Gastroesophageal sphincter (tissue), 3 donors: Measurements from ENCODE around the gene NPHS2.

Experiments used
- POLR2A ChIP-seq, 2 donors: fragments of 450-650 bp; IDR thresholded peaks; one replicate each; pipeline ENCODE4 v1.6.1; 2017; ENCODE audit warnings: antibody characterized with exemption in 2 of 2, mild to moderate bottlenecking in 2 of 2, moderate library complexity in 1 of 2
- POLR2AphosphoS5 ChIP-seq: sonication (generic); formaldehyde crosslinking; IDR thresholded peaks from one replicate; pipeline ENCODE4 v1.6.1; 2017; ENCODE audit warnings: antibody characterized with exemption
- TF ChIP-seq, protein P1 (sequence below), 4 experiments: fragments of 200-600 bp in 2 of 4; fragments of 450-650 bp in 2 of 4; sonication (generic) in 1 of 4; IDR thresholded peaks; one replicate each; pipeline ENCODE4 v1.5.1; 2017 to 2019; ENCODE audit warnings: antibody characterized with exemption in 4 of 4, mild to moderate bottlenecking in 2 of 4, moderate library complexity in 2 of 4

DNA sequence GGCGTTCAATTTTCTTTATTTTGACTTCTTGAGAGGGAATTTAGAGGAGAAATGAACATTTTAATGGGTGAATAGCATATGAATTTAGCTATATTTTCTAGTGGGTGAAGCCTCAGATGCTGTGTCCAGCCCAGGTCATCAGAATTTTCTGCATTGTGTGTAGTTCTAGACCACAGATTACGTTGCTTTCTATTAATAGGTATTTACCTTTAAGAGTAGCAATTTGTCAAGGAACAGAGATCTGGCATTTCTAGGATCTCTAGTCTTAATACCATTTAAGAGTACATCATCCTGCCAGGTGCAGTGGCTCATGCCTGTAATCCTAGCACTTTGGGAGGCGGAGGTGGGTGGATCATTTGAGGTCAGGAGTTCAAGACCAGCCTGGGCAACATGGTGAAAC is 36.6 kb upstream of the NPHS2 start:
- TF ChIP-seq, protein P1, sequence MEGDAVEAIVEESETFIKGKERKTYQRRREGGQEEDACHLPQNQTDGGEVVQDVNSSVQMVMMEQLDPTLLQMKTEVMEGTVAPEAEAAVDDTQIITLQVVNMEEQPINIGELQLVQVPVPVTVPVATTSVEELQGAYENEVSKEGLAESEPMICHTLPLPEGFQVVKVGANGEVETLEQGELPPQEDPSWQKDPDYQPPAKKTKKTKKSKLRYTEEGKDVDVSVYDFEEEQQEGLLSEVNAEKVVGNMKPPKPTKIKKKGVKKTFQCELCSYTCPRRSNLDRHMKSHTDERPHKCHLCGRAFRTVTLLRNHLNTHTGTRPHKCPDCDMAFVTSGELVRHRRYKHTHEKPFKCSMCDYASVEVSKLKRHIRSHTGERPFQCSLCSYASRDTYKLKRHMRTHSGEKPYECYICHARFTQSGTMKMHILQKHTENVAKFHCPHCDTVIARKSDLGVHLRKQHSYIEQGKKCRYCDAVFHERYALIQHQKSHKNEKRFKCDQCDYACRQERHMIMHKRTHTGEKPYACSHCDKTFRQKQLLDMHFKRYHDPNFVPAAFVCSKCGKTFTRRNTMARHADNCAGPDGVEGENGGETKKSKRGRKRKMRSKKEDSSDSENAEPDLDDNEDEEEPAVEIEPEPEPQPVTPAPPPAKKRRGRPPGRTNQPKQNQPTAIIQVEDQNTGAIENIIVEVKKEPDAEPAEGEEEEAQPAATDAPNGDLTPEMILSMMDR (IDR thresholded peaks at IDR 0.05): no peak
- TF ChIP-seq POLR2AphosphoS5: no peak
- no peak for TF ChIP-seq POLR2A (IDR thresholded peaks at IDR 0.05)
